PFSK-1 (cell line): ENCODE data around the gene GCH1.

Experiments
- FOXP2 ChIP-seq: optimal IDR thresholded peaks from 2 replicates; pipeline ENCODE3; 2011; ENCODE audit warnings: borderline replicate concordance, control low read depth, inconsistent platforms; ENCODE audit not compliant: insufficient read depth; ENCODE audit errors: extremely low read length, extremely low read depth
- POLR2AphosphoS5 ChIP-seq: IDR thresholded peaks from 2 replicates; pipeline ENCODE4 v1.6.1; 2012; ENCODE audit warnings: low read depth, mild to moderate bottlenecking, control low read depth, low read length, moderate library complexity
- REST ChIP-seq, 2 experiments: IDR thresholded peaks; 2 replicates each; pipeline versions ENCODE4 v1.6.1 to v1.8.0; 2011 to 2012; ENCODE audit warnings: low read depth in 2 of 2, low read length in 2 of 2, control low read depth in 1 of 2, inconsistent platforms in 1 of 2, mild to moderate bottlenecking in 1 of 2, moderate library complexity in 1 of 2; ENCODE audit not compliant: insufficient read depth in 1 of 2
- SIN3A ChIP-seq: IDR thresholded peaks from 2 replicates; pipeline ENCODE4 v1.6.1; 2012; ENCODE audit warnings: mild to moderate bottlenecking, low read length, moderate library complexity, borderline replicate concordance; ENCODE audit not compliant: insufficient read depth
- TAF1 ChIP-seq: IDR thresholded peaks from 2 replicates; pipeline ENCODE4 v1.6.1; 2012; ENCODE audit warnings: low read length, control low read depth, borderline replicate concordance; ENCODE audit not compliant: insufficient read depth

The GCH1 gene

GRCh38 chr14:54834727-54835126 is 67.9 kb downstream of the GCH1 start:
- TF ChIP-seq TAF1 (no peak), SIN3A (no peak)

- no peak for TF ChIP-seq TAF1
- TF ChIP-seq SIN3A, result no peak
- TF ChIP-seq POLR2AphosphoS5, result no peak
- TF ChIP-seq FOXP2, result no peak
Observed at GRCh38 chr14:54834081-54834480, 68.5 kb downstream of the GCH1 start.

- TF ChIP-seq REST (IDR thresholded peaks at IDR 0.05; ENCODE audit: insufficient read depth in 1 of 2, low read depth in 2 of 2, low read length in 2 of 2) (no peak), TAF1 (no peak), FOXP2 (no peak), SIN3A (no peak), POLR2AphosphoS5 (no peak)
Observed at GRCh38 chr14:54830650-54831049, 72.0 kb downstream of the GCH1 start.

GRCh38 chr14:54829486-54830224 is 73.0 kb downstream of the GCH1 start:
- TF ChIP-seq SIN3A, result no peak
- no peak for TF ChIP-seq POLR2AphosphoS5
- TF ChIP-seq TAF1, result no peak
- no peak for TF ChIP-seq REST (IDR thresholded peaks at IDR 0.05; ENCODE audit: insufficient read depth in 1 of 2, low read depth in 2 of 2, low read length in 2 of 2)
- no peak for TF ChIP-seq FOXP2

GRCh38 chr14:54828037-54828436 is 74.6 kb downstream of the GCH1 start:
- TF ChIP-seq REST (IDR thresholded peaks at IDR 0.05; ENCODE audit: insufficient read depth in 1 of 2, low read depth in 2 of 2, low read length in 2 of 2), result no peak
- TF ChIP-seq POLR2AphosphoS5, result no peak
- TF ChIP-seq SIN3A, result no peak
- TF ChIP-seq TAF1, result no peak
- no peak for TF ChIP-seq FOXP2
